Liver (tissue), 3 donors: Measurements from ENCODE around the gene YOD1.

Experiments used
- CTCF ChIP-seq: fragments of 150-350 bp; IDR thresholded peaks from 2 replicates; pipeline ENCODE4 v1.5.1; 2017; ENCODE audit warnings: improper control_type of control experiment, low read depth, low read length; ENCODE audit not compliant: missing input control
- EGR1 ChIP-seq, 2 donors: IDR thresholded peaks; 2 replicates each; pipeline ENCODE4 v1.6.1; 2016 to 2018; ENCODE audit warnings: antibody characterized with exemption in 2 of 2, low read depth in 2 of 2
- GABPA ChIP-seq, 2 donors: IDR thresholded peaks in 1 of 2; conservative IDR thresholded peaks in 1 of 2; 2 replicates each; pipeline ENCODE4 v1.6.1; 2016; ENCODE audit warnings: antibody characterized with exemption in 2 of 2, mild to moderate bottlenecking in 1 of 2, moderate library complexity in 1 of 2
- JUND ChIP-seq, 2 donors: IDR thresholded peaks; 2 replicates each; pipeline ENCODE4 v1.6.1; 2016; ENCODE audit warnings: antibody characterized with exemption in 2 of 2
- RXRA ChIP-seq, 2 donors: IDR thresholded peaks; 2 replicates each; pipeline ENCODE4 v1.6.1; 2017 to 2018; ENCODE audit warnings: antibody characterized with exemption in 2 of 2, mild to moderate bottlenecking in 1 of 2
- TAF1 ChIP-seq: conservative IDR thresholded peaks from 2 replicates; pipeline ENCODE4 v1.6.1; 2016; ENCODE audit warnings: antibody characterized with exemption, mild to moderate bottlenecking
- YY1 ChIP-seq: IDR thresholded peaks from 2 replicates; pipeline ENCODE4 v1.6.1; 2016; ENCODE audit warnings: antibody characterized with exemption, mild to moderate bottlenecking
- ZBTB33 ChIP-seq: IDR thresholded peaks from 2 replicates; pipeline ENCODE4 v1.6.1; 2016; ENCODE audit warnings: antibody characterized with exemption
- TF ChIP-seq, protein P1 (sequence below): IDR thresholded peaks from 2 replicates; pipeline ENCODE4 v1.6.1; 2016; ENCODE audit warnings: antibody characterized with exemption, mild to moderate bottlenecking
- TF ChIP-seq, protein P2 (sequence below): IDR thresholded peaks from 2 replicates; pipeline ENCODE4 v1.6.1; 2016; ENCODE audit warnings: antibody characterized with exemption
- donor health status: healthy.
- donor health status: healthy.

GRCh38 chr1:207047505-207047904 lies 3.5 kb downstream of the YOD1 start:
- TF ChIP-seq GABPA (IDR thresholded peaks at IDR 0.05 in 1 of 2, conservative IDR thresholded peaks at IDR 0.05 in 1 of 2) (no peak), CTCF (no peak), TAF1 (no peak), JUND (IDR thresholded peaks at IDR 0.05) (no peak), YY1 (no peak), RXRA (IDR thresholded peaks at IDR 0.05) (no peak), ZBTB33 (no peak), EGR1 (IDR thresholded peaks at IDR 0.05; ENCODE audit: low read depth in 2 of 2) (no peak)
- TF ChIP-seq, protein P1, sequence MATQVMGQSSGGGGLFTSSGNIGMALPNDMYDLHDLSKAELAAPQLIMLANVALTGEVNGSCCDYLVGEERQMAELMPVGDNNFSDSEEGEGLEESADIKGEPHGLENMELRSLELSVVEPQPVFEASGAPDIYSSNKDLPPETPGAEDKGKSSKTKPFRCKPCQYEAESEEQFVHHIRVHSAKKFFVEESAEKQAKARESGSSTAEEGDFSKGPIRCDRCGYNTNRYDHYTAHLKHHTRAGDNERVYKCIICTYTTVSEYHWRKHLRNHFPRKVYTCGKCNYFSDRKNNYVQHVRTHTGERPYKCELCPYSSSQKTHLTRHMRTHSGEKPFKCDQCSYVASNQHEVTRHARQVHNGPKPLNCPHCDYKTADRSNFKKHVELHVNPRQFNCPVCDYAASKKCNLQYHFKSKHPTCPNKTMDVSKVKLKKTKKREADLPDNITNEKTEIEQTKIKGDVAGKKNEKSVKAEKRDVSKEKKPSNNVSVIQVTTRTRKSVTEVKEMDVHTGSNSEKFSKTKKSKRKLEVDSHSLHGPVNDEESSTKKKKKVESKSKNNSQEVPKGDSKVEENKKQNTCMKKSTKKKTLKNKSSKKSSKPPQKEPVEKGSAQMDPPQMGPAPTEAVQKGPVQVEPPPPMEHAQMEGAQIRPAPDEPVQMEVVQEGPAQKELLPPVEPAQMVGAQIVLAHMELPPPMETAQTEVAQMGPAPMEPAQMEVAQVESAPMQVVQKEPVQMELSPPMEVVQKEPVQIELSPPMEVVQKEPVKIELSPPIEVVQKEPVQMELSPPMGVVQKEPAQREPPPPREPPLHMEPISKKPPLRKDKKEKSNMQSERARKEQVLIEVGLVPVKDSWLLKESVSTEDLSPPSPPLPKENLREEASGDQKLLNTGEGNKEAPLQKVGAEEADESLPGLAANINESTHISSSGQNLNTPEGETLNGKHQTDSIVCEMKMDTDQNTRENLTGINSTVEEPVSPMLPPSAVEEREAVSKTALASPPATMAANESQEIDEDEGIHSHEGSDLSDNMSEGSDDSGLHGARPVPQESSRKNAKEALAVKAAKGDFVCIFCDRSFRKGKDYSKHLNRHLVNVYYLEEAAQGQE, result no peak
- TF ChIP-seq, protein P2, sequence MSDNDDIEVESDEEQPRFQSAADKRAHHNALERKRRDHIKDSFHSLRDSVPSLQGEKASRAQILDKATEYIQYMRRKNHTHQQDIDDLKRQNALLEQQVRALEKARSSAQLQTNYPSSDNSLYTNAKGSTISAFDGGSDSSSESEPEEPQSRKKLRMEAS, result no peak
